ENCODE results near the gene COMMD1.
"Not testable (repeated sequence)": the region's sequence is repeated elsewhere in the genome, so short reads cannot be mapped to it uniquely, and the experiment has no call there.

The COMMD1 gene

DNA sequence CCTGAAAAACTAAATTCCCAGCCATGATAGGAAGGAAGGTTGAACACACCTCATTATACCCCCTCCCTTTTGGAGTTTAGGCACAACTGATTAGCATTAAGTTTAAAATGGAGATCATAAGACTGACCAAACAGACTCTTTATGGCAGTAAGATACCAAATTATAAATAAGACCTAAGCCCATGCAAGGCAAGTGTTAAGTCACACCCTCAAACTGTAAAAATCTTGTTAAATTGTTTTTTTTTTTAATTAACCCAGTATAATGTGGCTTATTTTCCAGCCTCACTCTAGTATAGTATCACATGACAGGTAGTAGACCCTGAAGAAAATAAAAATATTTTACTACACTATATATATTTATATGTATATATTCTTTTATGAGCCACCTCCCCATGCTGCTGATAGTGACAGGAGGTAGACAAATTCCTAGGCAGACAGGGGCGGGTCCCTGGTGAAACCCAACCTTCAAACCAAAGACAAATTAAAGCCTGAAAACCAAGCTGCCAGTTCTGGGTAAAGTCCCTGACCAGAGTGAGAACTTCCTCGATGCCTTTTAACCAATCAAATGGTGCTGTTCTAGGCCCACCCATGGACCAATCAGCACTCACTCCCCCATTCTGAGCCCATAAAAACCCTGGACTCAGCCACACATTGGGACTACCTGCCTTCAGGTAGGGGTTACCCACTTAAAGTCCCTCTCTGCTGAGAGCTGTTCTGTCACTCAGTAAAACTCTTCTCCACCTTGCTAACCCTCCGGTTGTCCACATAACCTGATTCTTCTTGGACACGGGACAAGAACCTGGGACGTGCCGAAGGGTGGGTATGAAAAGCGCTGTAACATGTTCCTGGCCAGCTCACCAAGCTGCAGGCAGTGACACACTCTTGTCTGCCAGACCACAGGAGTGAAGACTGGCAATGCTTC, 166.5 kb downstream of the COMMD1 start:
- DNase-seq (ENCODE audit: low read depth in 2 of 2) = no peak

DNA sequence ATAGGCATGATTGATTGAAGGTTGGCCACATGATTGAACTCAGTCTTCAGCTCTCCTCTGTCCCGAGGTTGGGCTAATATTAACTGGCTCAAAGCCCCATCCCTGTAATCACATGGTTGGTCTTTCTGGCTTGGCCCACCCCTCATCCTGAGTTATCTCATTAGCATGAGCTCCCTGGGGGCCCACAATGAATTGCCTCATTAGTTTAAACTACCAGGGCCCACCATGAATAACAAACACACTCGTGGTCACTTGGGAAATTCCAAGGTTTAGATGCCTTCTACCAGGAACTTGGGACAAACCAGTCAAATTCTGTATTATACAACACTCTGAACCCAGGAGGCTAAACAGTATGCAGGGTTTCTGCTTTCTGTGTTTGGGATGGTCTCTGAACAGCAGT, 168.8 kb downstream of the COMMD1 start:
- DNase-seq (ENCODE audit: low read depth in 2 of 2) = no peak

- DNase-seq (ENCODE audit: low read depth in 2 of 2) = no peak
These were observed 171.6 kb downstream of the COMMD1 start for GRCh38 chr2:62076980-62077638.

GRCh38 chr2:62084801-62085200, 179.3 kb downstream of the COMMD1 start:
- no peak for DNase-seq (ENCODE audit: low read depth in 2 of 2)

GRCh38 chr2:62089658-62090057, 184.2 kb downstream of the COMMD1 start:
- DNase-seq (ENCODE audit: low read depth in 2 of 2) = no peak

DNA sequence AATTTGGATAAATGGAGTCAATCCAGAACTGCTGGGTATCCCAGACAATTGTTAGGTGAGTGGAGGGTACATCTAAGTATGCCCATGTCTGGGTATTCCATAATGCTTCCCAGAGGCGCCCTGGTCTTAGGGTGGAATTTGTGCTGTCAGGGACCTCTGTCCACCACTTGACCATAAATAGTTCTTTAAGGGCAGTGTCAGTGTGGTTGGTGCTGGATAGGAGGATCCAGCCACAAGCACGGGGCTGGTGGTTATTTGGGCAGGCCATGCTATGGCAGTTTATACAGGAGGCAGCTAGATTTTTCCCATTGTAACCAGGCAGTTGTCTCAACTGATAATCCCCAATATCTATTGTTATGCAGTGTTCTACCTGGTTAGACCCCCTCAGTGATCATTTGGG, 186.0 kb downstream of the COMMD1 start:
- no peak for DNase-seq (ENCODE audit: low read depth in 2 of 2)

DNA sequence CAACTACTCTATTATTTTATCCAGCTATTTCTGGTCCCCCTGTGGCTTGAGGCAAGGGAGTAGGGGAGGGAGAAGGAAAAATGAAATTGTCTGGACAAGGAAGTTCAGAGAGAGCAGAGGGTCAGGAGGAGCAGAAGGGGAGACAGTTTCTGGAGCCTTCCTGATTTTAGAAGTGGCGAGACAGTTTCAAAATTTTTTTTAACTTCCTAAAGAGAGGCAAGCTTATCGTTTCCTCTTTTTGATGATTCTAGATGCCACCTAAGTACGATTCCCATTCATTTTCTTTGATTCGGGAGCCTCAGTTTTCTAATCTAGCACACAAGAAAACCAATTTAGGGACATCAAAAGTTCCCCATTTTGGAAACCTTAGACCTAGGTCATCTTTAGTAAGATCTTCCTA, 193.6 kb downstream of the COMMD1 start:
- DNase-seq (ENCODE audit: low read depth in 2 of 2) = no peak

- no peak for DNase-seq (ENCODE audit: low read depth in 2 of 2)
These were observed 194.2 kb downstream of the COMMD1 start for GRCh38 chr2:62099523-62100175.

DNA sequence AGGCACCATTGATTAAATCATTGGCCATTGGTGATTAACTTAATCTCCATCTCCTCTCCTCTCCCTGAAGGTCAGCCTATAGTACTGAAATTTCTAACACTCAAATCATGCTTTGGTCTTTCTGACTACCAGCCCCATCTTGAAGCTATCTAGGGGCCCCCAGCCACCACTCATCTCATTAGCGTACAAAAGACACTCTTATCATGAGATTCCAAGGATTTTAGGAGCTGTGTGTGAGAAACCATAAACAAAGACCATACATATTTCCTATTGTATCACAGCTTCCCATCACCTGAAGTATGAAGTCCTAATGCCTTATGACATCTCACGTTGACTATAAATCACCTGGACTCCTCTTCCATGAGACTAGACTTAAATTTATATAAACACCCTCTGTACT, 196.4 kb downstream of the COMMD1 start:
- DNase-seq (ENCODE audit: low read depth in 2 of 2) = no peak

DNA sequence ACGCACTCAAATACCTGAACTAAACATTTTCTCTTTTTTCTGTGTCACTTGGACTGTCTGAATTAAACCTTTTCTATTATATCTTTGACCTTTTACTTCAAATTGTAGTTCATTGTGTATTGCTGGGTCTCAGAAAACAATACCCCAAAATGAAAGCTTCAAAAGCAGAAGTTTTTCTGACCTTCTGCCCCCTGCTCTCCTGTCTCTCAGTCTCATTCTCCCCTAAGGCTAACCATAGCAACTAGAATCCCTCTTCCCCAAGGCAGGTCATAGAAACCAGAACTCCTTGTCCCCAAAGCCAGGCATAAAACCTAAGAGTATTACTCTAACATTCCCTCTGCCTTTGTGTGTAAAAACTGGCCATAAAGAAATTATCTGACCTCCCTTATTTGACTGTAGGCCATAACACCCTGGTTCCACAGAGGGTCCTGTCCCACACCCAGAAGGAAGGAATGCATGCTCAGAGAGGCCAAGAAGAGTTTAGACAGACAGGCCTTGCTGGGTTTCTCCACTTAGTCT, 197.0 kb downstream of the COMMD1 start:
- no peak for DNase-seq (ENCODE audit: low read depth in 2 of 2)

DNA sequence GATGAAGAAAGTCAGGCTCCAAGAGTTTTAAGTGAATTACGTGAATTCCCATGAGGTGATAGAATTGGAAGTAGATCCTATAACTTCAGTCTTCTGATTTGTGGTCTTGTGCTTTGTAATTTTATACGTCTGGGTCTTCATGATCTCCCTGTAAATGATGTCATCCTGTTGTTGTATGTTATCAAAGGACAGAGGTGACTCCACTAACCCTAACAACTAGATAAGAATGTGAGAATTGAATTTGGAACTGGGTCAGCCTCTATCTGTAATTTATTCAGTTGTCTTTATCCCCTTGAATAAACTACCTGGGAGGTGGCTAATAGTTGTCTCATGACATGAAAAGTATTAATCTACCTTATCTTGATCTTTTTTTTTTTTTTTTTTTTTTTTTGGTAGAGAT, 204.1 kb downstream of the COMMD1 start:
- no peak for DNase-seq (ENCODE audit: low read depth in 2 of 2)

GRCh38 chr2:62110415-62111025, 205.0 kb downstream of the COMMD1 start:
- DNase-seq (ENCODE audit: low read depth in 2 of 2) = no peak

DNA sequence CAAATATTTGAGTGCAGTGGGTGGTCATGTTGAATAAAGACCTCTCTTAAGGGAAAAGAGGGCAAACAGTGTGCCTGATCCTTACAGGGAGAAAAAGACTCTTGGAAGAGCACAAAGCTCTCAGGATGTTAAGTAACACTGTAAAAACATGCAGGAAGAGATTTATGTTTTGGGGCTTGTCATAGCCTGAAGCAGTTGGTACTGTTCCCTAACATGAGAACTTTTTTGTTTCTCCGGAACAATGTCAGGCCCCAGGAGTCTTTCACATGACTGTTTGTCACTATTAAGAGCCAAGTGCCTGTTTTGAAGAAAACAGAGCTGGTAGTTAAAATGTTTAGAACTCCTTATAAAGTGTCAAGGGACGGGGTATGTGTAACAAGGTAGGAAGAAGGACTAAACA, 206.7 kb downstream of the COMMD1 start:
- no peak for DNase-seq (ENCODE audit: low read depth in 2 of 2)

DNA sequence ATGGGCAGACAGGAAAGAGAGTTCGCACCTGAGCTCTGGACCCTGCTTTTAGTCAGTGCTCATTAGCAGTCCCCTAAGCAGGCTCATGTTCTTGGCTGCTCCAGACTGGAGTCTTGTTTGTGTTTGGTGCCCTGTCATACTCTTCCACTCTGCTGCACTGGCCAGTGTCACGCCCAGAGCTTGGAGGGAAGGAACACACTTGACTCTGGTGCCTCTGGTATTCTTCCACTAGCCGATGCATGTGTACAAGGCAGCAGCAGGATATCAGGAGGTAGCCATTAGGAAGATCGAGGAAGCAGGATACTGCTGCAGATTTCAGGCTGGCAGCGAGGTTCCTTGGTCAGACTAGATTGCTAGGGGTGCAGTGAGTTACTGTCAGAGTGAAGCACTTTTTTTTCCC, 209.1 kb downstream of the COMMD1 start:
- DNase-seq (ENCODE audit: low read depth in 2 of 2) = no peak

- no peak for DNase-seq (ENCODE audit: low read depth in 2 of 2)
These were observed 211.5 kb downstream of the COMMD1 start for GRCh38 chr2:62116983-62117382.

DNA sequence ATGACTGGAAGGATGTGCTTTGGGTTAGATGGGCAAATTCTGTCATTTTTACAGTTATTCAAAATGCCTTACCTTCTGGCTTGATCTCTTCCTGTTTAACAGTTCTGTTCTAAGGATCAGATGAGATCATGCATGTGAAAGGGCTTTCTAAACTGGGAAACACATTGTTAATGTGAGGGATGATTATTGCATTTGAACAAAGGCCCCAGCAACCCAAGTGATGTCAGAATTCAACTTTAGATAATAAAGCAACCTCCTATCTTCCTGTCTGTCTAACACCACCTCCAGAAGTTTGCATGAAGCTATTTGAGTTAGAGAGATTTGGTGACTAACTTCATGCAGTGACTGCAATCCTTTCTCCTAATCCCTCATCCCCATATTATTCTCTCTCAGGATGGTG, 212.7 kb downstream of the COMMD1 start:
- no peak for DNase-seq (ENCODE audit: low read depth in 2 of 2)

GRCh38 chr2:62119311-62119974, 214.0 kb downstream of the COMMD1 start:
- no peak for DNase-seq (ENCODE audit: low read depth in 2 of 2)

DNA sequence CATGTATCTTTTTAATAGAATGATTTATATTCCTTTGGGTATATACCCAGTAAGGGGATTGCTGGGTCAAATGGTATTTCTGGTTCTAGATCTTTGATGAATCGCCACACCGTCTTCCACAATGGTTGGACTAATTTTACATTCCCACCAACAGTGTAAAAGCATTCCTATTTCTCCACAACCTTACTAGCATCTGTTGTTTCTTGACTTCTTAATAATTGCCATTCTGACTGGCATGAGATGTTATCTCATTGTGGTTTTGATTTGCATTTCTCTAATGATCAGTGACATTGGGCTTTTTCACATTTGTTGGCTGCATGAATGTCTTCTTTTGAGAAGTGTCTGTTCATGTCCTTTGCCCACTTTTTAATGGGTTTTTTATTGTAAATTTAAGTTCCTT, 220.8 kb downstream of the COMMD1 start:
- not testable (repeated sequence) for DNase-seq (ENCODE audit: low read depth in 2 of 2)

- DNase-seq (ENCODE audit: low read depth in 2 of 2) = no peak
These were observed 227.9 kb downstream of the COMMD1 start for GRCh38 chr2:62133320-62133823.

DNA sequence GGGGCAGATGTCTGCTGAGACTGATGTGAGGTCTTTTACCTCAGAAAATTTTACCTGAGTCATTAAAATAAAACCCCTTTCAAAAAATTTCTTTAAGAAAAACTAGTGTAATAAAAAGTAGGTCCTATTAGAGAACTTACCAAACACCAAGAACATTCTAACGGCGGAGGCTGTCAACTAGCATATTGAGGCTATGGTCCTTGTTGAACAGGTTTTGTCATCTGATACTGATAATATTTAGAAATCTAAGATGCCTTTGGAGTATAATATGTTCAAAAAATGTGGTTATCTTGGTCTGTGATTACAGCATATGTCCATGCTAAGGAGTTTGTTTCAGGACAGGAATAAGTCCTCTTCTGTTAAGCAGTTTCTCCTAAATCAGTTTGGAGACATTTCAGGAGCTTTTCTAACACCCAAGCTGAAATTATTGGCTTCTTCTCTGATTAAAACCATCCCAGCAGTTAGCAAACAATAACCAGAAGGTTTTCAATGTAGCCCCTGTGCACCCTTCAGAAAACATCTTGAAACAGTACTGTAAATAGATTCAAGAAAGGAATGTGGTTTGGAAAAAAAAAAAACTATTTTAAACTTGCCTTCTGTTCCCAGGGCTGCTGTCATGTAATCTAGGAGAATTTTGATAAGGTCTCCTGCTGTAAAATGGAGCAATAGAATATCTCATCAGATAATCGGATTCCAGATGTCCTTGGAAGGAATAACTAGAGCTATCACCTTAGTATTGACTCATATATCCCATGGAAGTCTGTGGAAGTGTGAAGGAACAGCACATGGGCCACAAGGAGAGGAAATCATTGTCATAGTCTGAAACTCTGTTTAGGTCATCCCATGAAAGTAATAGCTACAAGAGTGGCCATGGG, 231.7 kb downstream of the COMMD1 start:
- DNase-seq (ENCODE audit: low read depth in 2 of 2) = no peak

Data from stimulated activated CD8-positive, alpha-beta memory T cell treated with anti-CD3 and anti-CD28 coated beads, Interleukin-15, amount 100 ng/mL, for 4 hours (primary cell).